Fibroblast of pulmonary artery (primary cell): ENCODE results near the gene STX16.
"Not testable (repeated sequence)": the region's sequence is repeated elsewhere in the genome, so short reads cannot be mapped to it uniquely, and the experiment has no call there.

ENCODE experiments used
- DNase-seq: peaks from one replicate; pipeline ENCODE4 v3.0.0-alpha.2; 2010; ENCODE audit warnings: low read depth
- H3K4me3 ChIP-seq: replicated peaks from 2 replicates; pipeline ENCODE4 v1.5.1; 2011; ENCODE audit warnings: low read depth, mild to moderate bottlenecking, control low read depth, low read length, moderate library complexity
- TF ChIP-seq, protein P1 (sequence below): IDR thresholded peaks from 2 replicates; pipeline ENCODE4 v1.5.1; 2011; ENCODE audit warnings: mild to moderate bottlenecking, control low read depth, low read length, inconsistent platforms; ENCODE audit errors: missing control alignments

Gene STX16

DNA sequence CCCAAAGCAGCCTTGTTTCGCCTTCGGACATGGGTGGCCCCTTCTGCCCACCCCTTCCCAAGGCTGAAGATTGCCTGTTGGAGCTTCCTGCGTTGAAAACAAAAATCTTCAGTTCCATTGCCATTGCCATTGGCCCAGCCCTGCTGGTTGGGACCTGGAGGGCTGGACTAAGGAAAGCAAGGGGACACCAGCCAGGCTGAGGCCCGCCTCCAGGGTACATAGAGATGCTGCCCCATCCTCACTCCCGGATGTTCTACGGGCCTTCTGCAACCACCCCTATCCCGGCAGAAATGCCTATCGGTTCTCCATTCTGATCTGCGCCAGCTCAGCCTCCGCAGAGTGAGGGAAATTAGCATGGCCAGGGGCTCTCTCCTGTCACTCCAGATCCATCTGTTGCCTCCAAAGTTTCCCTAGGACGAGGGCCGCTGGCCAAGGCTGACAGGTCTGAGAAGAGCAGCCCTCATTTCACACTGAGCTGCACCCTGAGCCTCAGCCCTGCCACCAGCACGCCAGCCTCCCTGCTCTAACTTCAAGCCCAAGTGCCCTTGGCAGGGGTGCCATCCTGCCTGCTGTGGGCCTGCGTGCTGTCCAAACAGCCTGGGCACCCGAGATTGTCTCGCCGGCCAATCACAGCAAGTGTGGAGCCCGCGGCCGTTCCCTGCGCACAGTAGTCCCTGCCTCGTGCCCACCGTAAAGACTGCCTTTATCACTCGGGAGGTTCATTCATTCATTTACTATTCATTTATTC, 13.4 kb upstream of the STX16 start:
- TF ChIP-seq, protein P1, sequence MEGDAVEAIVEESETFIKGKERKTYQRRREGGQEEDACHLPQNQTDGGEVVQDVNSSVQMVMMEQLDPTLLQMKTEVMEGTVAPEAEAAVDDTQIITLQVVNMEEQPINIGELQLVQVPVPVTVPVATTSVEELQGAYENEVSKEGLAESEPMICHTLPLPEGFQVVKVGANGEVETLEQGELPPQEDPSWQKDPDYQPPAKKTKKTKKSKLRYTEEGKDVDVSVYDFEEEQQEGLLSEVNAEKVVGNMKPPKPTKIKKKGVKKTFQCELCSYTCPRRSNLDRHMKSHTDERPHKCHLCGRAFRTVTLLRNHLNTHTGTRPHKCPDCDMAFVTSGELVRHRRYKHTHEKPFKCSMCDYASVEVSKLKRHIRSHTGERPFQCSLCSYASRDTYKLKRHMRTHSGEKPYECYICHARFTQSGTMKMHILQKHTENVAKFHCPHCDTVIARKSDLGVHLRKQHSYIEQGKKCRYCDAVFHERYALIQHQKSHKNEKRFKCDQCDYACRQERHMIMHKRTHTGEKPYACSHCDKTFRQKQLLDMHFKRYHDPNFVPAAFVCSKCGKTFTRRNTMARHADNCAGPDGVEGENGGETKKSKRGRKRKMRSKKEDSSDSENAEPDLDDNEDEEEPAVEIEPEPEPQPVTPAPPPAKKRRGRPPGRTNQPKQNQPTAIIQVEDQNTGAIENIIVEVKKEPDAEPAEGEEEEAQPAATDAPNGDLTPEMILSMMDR: no peak
- no peak for DNase-seq
- no peak overlapping the region for H3K4me3 ChIP-seq

GRCh38 chr20:58638467-58639181, 12.5 kb upstream of the STX16 start:
- H3K4me3 ChIP-seq: no peak overlapping the region
- DNase-seq: no peak
- TF ChIP-seq, protein P1: no peak

GRCh38 chr20:58639182-58640146, 11.6 kb upstream of the STX16 start:
- no peak overlapping the region for H3K4me3 ChIP-seq
- TF ChIP-seq, protein P1: peak; percentile 18
- DNase-seq: no peak

- no peak overlapping the region for H3K4me3 ChIP-seq
- TF ChIP-seq, protein P1: no peak
- DNase-seq: peak; percentile 56
Measured at GRCh38 chr20:58640446-58640845, 10.6 kb upstream of the STX16 start.

GRCh38 chr20:58642441-58642840, 8.6 kb upstream of the STX16 start:
- H3K4me3 ChIP-seq: no peak overlapping the region
- no peak for DNase-seq
- TF ChIP-seq, protein P1: no peak

- DNase-seq, H3K4me3 ChIP-seq: not testable (repeated sequence)
Measured at GRCh38 chr20:58642896-58643295, 8.2 kb upstream of the STX16 start.

DNA sequence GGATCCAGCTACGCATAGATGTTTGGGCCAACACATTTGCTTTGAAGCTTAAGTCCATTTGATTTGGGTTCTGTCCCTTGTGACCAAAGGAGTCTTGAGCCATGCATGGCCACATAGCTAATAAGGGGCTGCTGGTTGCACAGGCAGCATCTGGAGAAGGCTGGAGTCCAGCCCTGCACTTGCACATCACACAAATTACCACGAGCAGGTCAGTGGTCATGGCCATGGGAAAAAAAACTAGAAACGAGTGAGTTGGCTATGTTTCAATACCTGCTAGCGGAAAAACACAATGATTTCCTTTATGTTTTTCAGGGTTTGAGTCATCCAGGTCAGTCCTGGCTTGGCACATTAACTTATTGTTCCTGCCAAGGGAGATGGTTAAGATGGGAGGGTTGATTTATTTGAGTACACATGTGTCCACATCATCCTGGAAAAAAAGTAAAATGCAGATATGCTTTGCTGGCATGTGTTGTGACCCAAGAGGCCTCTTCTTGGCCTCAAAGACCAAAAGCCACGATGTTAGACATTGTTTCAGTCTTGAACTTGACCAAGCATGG, 5.6 kb upstream of the STX16 start:
- DNase-seq: peak; percentile 82
- H3K4me3 ChIP-seq: no peak overlapping the region
- TF ChIP-seq, protein P1: no peak
